ENCODE data around the gene NPDC1. TPM values are rescaled to one million over a fixed set of nuclear protein-coding genes. Genes with fewer than 3 reads are reported as not detected.
A peak's percentile ranks its signal among the peaks of the same experiment; 100 is the strongest.
"Not testable (repeated sequence)": the region's sequence is repeated elsewhere in the genome, so short reads cannot be mapped to it uniquely, and the experiment has no call there.

NPDC1 gene
- total RNA-seq, 2 donors from 2014 or later = 72.1 to 105 TPM

- H3K4me3 ChIP-seq = no peak overlapping the region
- DNase-seq = no peak
- no peak for TF ChIP-seq POLR2A (IDR thresholded peaks at IDR 0.05)
- TF ChIP-seq, protein P1, sequence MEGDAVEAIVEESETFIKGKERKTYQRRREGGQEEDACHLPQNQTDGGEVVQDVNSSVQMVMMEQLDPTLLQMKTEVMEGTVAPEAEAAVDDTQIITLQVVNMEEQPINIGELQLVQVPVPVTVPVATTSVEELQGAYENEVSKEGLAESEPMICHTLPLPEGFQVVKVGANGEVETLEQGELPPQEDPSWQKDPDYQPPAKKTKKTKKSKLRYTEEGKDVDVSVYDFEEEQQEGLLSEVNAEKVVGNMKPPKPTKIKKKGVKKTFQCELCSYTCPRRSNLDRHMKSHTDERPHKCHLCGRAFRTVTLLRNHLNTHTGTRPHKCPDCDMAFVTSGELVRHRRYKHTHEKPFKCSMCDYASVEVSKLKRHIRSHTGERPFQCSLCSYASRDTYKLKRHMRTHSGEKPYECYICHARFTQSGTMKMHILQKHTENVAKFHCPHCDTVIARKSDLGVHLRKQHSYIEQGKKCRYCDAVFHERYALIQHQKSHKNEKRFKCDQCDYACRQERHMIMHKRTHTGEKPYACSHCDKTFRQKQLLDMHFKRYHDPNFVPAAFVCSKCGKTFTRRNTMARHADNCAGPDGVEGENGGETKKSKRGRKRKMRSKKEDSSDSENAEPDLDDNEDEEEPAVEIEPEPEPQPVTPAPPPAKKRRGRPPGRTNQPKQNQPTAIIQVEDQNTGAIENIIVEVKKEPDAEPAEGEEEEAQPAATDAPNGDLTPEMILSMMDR (IDR thresholded peaks at IDR 0.05) = no peak
- H3K36me3 ChIP-seq (replicated peaks in 1 of 2; ENCODE audit: insufficient read depth in 1 of 2, low read depth in 2 of 2) = peaks cover 0 to 2% of the 10 kb centered on the region in 2 donors
- intact Hi-C loops (cut with DNase I) = no loop called here
- H3K27ac ChIP-seq = no peak overlapping the region
- no peaks in the 10 kb centered on the region for H3K9me3 ChIP-seq
- ATAC-seq = peak; percentile 20
- no peaks in the 10 kb centered on the region for H3K27me3 ChIP-seq
- 75 to 96% methylated on average over 11 to 24 of the region's 24 CpGs for WGBS, 2 donors
- no peaks in the 10 kb centered on the region for H3K4me1 ChIP-seq
These were observed 39.6 kb downstream of the NPDC1 start for GRCh38 chr9:137006116-137007003.

DNA sequence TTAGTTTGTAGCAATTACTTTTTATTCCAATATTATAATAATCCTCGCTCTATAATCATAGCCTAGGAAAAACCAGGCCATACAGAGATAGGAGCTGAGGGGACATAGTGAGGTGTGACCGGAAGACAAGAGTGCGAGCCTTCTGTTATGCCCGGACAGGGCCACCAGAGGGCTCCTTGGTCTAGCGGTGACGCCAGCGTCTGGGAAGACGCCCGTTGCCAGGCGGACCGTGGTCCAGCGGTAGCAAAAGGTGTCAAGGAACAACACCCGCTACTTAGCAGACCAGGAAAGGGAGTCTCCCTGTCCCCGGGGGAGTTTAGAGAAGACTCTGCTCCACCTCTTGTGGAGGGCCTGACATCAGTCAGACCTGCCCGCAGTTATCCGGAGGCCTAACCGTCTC, 41.7 kb downstream of the NPDC1 start:
- H3K27ac ChIP-seq; H3K9me3 ChIP-seq; H3K4me3 ChIP-seq; H3K4me1 ChIP-seq; ATAC-seq; intact Hi-C loops (cut with DNase I); H3K27me3 ChIP-seq; H3K36me3 ChIP-seq (replicated peaks in 1 of 2; ENCODE audit: insufficient read depth in 1 of 2, low read depth in 2 of 2): not testable (repeated sequence)
- TF ChIP-seq, protein P1 (IDR thresholded peaks at IDR 0.05) = peak in 6 of 7 experiments; percentile 27 to 44 (median 38)
- WGBS, 2 donors = 36 to 43% methylated on average over 16 to 17 of the region's 17 CpGs
- DNase-seq = peak in 1 of 4 donors; percentile 41

- intact Hi-C loops (cut with DNase I) = no loop called here
- 62 to 83% methylated on average over 7 to 10 of the region's 10 CpGs for WGBS, 2 donors
- no peak for TF ChIP-seq POLR2A (IDR thresholded peaks at IDR 0.05)
- TF ChIP-seq, protein P1 (IDR thresholded peaks at IDR 0.05) = no peak
These were observed 43.3 kb downstream of the NPDC1 start for GRCh38 chr9:137002646-137003041.

GRCh38 chr9:137001857-137002645, 43.9 kb downstream of the NPDC1 start:
- Histone ChIP-seq H3K4me3 (no peak overlapping the region), H3K4me1 (peaks cover under 1% of the 10 kb centered on the region), H3K9me3 (no peaks in the 10 kb centered on the region), H3K36me3 (replicated peaks in 1 of 2; ENCODE audit: insufficient read depth in 1 of 2, low read depth in 2 of 2) (no peaks in the 10 kb centered on the region), H3K27me3 (no peaks in the 10 kb centered on the region), H3K27ac (no peak overlapping the region)
- WGBS, 2 donors = 68 to 74% methylated on average over 13 to 20 of the region's 20 CpGs
- intact Hi-C loops (cut with DNase I) = no loop called here
- TF ChIP-seq, protein P1 (IDR thresholded peaks at IDR 0.05) = no peak
- no peak for TF ChIP-seq POLR2A (IDR thresholded peaks at IDR 0.05)
- DNase-seq (no peak), ATAC-seq (no peak)

More at GRCh38 chr9:137002646-137003041, 43.3 kb downstream of the NPDC1 start:
- H3K36me3 ChIP-seq (replicated peaks in 1 of 2; ENCODE audit: insufficient read depth in 1 of 2, low read depth in 2 of 2) = no peaks in the 10 kb centered on the region
- no peaks in the 10 kb centered on the region for H3K9me3 ChIP-seq
- no peak overlapping the region for H3K4me3 ChIP-seq
- H3K27ac ChIP-seq = no peak overlapping the region
- no peaks in the 10 kb centered on the region for H3K27me3 ChIP-seq
- ATAC-seq = no peak
- DNase-seq = no peak
- H3K4me1 ChIP-seq = no peaks in the 10 kb centered on the region

Data from body of pancreas (tissue), 4 donors.